ENCODE measurements around the gene CTNNA2.

GRCh38 chr2:80330527-80331450 lies 817.9 kb downstream of the CTNNA2 start:
- TF ChIP-seq FOXM1 (IDR thresholded peaks at IDR 0.05; ENCODE audit: borderline replicate concordance, low read depth) (no peak), EP300 (IDR thresholded peaks at IDR 0.05; ENCODE audit: borderline replicate concordance) (no peak), REST (IDR thresholded peaks at IDR 0.05; ENCODE audit: low read depth) (no peak), EGR1 (IDR thresholded peaks at IDR 0.05) (no peak), CEBPB (IDR thresholded peaks at IDR 0.05) (no peak), YY1 (IDR thresholded peaks at IDR 0.05; ENCODE audit: low read depth) (no peak), NFIC (IDR thresholded peaks at IDR 0.05) (no peak), MAX (IDR thresholded peaks at IDR 0.05) (no peak), RAD21 (IDR thresholded peaks at IDR 0.05; ENCODE audit: low read depth) (no peak), USF1 (IDR thresholded peaks at IDR 0.05) (no peak), CREB1 (IDR thresholded peaks at IDR 0.05; ENCODE audit: low read depth) (no peak)
